Karpas-422 (cell line): ENCODE measurements around the gene PPM1L. TPM values are rescaled to one million over a fixed set of nuclear protein-coding genes. Genes with fewer than 3 reads are reported as not detected.

Source experiments
- DNase-seq: peaks from one replicate; pipeline ENCODE4 v3.0.0-alpha.2; 2015
- H2AFZ ChIP-seq: fragments of 200-600 bp; sonication (generic); 2 replicates; pipeline ENCODE4 v1.6.1; 2014; ENCODE audit warnings: antibody characterized with exemption, low read length, mixed read lengths
- H3K27ac ChIP-seq: fragments of 200-600 bp; sonication (generic); 2 replicates; pipeline ENCODE4 v1.5.1; 2014; ENCODE audit warnings: mild to moderate bottlenecking, low read length, moderate library complexity
- H3K27me3 ChIP-seq: fragments of 200-600 bp; sonication (generic); 2 replicates; pipeline ENCODE4 v1.6.1; 2014; ENCODE audit warnings: low read length, mixed read lengths
- H3K36me3 ChIP-seq: fragments of 200-600 bp; sonication (generic); 2 replicates; pipeline ENCODE4 v1.6.1; 2014; ENCODE audit warnings: low read length, mixed read lengths; ENCODE audit not compliant: insufficient read depth
- H3K4me1 ChIP-seq: fragments of 200-600 bp; sonication (generic); 2 replicates; pipeline ENCODE4 v1.6.1; 2014; ENCODE audit warnings: mild to moderate bottlenecking, low read length, mixed read lengths
- H3K4me2 ChIP-seq: fragments of 200-600 bp; sonication (generic); 2 replicates; pipeline ENCODE4 v1.6.1; 2014; ENCODE audit warnings: low read length, low read depth, mild to moderate bottlenecking; ENCODE audit not compliant: poor library complexity, severe bottlenecking
- H3K4me3 ChIP-seq: fragments of 200-600 bp; sonication (generic); 2 replicates; pipeline ENCODE4 v1.5.1; 2014; ENCODE audit warnings: mild to moderate bottlenecking, antibody characterized with exemption, low read length, mixed read lengths
- H3K79me2 ChIP-seq: fragments of 200-600 bp; sonication (generic); 2 replicates; pipeline ENCODE4 v1.6.1; 2014; ENCODE audit warnings: mild to moderate bottlenecking, low read length, mixed read lengths
- H3K9ac ChIP-seq: fragments of 200-600 bp; sonication (generic); 2 replicates; pipeline ENCODE4 v1.6.0; 2014; ENCODE audit warnings: low read length
- H3K9me2 ChIP-seq: fragments of 200-600 bp; sonication (generic), shearing (Covaris generic); replicated peaks from 2 replicates; pipeline ENCODE4 v1.6.0; 2014; ENCODE audit warnings: mild to moderate bottlenecking, low read length, moderate library complexity; ENCODE audit not compliant: insufficient read depth
- H3K9me3 ChIP-seq: fragments of 300-700, 200-600 bp; sonication (generic); 2 replicates; pipeline ENCODE4 v1.6.1; 2014; ENCODE audit warnings: low read length, mixed read lengths
- H4K20me1 ChIP-seq: fragments of 200-600 bp; sonication (generic); 2 replicates; pipeline ENCODE4 v1.6.1; 2014; ENCODE audit warnings: mild to moderate bottlenecking, antibody characterized with exemption, low read length, low read depth; ENCODE audit not compliant: insufficient read depth
- total RNA-seq: library from RNA; depleted of rRNA; stranded (reverse); fragments of >200 nt; shearing (Covaris generic); gene quantifications from 2 replicates; pipeline ENCODE4 v1.2.3, GENCODE V29; 2014; ENCODE audit warnings: low replicate concordance

The PPM1L gene
- total RNA-seq, 1 experiment from 2014 or later, result 1.8 TPM

DNA sequence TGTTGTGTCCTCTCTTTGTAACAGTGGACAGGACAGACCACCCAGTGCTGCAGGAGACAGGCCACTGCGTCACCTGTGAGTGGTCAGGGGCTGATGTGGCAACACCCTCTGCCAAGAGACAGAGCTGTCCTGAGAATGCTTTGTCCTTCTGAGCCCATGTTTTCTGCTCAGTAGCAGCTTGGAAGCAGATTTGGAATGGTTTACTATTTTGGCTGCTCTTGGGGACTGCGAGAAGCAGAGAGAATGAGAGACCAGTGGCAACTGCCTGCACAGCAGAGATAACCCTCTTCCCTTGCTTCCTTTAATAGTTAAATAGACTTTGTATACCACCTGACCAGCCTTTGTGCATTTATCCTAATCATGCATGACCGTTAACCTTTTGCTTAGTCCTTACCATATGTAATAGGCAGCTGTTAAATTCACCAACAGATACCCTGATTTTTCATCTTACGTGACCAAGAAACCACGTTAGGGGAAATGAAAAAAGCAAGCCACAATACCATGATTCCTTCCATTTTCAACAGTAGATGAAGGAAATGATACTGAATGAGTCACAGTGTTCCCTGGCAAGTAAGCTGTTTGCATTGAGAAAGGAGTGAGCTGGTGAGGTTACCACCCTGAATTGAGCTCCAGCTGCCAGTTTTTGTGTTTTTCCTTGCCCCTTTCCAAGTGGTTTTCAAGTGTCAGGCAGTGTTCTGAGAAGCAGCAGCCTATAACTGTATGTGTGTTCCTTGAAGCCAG lies 313.6 kb downstream of the PPM1L start:
- H3K9me2 ChIP-seq, result no peaks in the 10 kb centered on the region
- no peaks in the 10 kb centered on the region for H4K20me1 ChIP-seq
- no peaks in the 10 kb centered on the region for H3K36me3 ChIP-seq
- no peaks in the 10 kb centered on the region for H3K79me2 ChIP-seq
- H3K27ac ChIP-seq, result no peak overlapping the region
- no peaks in the 10 kb centered on the region for H3K27me3 ChIP-seq
- H3K4me1 ChIP-seq, result no peaks in the 10 kb centered on the region
- H3K4me2 ChIP-seq, result no peak overlapping the region
- no peak overlapping the region for H3K9ac ChIP-seq
- no peak for DNase-seq
- no peaks in the 10 kb centered on the region for H3K9me3 ChIP-seq
- no peak overlapping the region for H3K4me3 ChIP-seq
- H2AFZ ChIP-seq, result no peak overlapping the region

DNA sequence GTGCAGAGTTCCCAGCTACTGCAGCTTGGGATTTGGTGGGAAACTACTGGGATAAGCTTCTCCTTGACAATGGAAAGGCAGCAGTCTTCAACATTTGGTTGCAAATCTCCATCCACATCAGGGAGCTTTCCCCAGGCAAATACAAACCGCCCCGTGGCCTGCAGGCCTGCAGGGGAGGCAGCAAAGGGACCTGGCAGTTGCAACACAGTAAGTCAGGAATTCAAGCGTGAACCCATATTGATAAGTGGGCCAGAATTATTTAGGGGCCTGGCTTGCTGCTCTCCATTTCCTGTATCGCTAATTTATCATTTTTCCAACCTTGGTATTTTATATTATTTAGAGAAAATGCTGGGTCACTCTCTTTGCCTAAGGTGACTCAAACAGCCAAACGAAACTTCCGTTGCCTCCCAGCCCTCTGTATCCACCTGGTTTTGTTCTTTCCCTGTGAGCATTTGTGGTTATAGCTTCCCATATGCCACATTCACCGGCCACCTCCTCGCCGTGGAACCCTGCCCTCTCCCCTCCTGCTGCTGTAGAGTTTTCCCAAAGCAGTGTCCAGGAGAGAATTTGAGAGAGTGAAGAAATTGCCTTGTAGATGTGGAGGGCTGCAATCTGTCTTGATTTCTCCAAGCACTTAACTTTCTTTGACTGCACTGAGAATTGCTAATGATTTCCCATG lies 314.4 kb downstream of the PPM1L start:
- H2AFZ ChIP-seq, result no peak overlapping the region
- no peaks in the 10 kb centered on the region for H3K9me2 ChIP-seq
- H3K36me3 ChIP-seq, result no peaks in the 10 kb centered on the region
- H3K9me3 ChIP-seq, result no peaks in the 10 kb centered on the region
- DNase-seq, result no peak
- H3K4me1 ChIP-seq, result no peaks in the 10 kb centered on the region
- H4K20me1 ChIP-seq, result no peaks in the 10 kb centered on the region
- H3K4me3 ChIP-seq, result no peak overlapping the region
- H3K79me2 ChIP-seq, result no peaks in the 10 kb centered on the region
- no peak overlapping the region for H3K4me2 ChIP-seq
- no peak overlapping the region for H3K27ac ChIP-seq
- no peak overlapping the region for H3K9ac ChIP-seq
- H3K27me3 ChIP-seq, result no peaks in the 10 kb centered on the region

DNA sequence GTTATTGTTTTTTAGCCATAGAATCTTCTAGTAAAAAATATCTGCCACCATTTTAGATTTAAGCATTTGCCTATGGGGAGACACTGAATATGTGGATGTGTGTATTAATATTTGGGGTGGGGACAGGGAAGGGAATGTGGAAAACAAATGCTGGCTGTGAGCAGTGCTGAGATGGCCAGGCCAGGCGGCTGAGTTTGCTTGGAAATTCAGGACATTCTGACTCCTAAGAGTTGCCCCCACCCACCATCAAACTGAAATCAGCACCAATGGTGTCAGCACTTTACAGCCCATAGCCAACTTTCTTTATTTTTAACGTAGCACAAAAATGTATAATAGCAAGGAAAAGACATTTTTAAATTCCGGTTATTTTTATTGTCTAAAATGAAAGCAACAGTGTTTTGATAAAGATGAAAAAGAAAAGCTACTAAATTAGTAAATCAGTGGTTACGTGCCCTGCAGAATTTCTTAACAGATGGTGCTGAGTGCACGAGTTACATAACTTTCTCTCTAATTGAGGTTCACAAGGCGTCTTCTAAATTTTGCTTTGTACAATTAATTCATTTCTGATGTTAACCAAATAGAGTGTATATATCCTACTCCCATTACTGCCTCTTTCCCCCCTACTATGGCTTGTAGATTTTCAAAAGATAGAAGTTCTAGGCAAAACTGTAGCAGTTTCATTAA lies 315.1 kb downstream of the PPM1L start:
- DNase-seq, result no peak
- Histone ChIP-seq H2AFZ (no peak overlapping the region), H4K20me1 (no peaks in the 10 kb centered on the region), H3K4me3 (no peak overlapping the region), H3K9me3 (no peaks in the 10 kb centered on the region), H3K4me1 (no peaks in the 10 kb centered on the region), H3K9ac (no peak overlapping the region), H3K4me2 (no peak overlapping the region), H3K79me2 (no peaks in the 10 kb centered on the region), H3K27ac (no peak overlapping the region), H3K36me3 (no peaks in the 10 kb centered on the region), H3K27me3 (no peaks in the 10 kb centered on the region), H3K9me2 (no peaks in the 10 kb centered on the region)

DNA sequence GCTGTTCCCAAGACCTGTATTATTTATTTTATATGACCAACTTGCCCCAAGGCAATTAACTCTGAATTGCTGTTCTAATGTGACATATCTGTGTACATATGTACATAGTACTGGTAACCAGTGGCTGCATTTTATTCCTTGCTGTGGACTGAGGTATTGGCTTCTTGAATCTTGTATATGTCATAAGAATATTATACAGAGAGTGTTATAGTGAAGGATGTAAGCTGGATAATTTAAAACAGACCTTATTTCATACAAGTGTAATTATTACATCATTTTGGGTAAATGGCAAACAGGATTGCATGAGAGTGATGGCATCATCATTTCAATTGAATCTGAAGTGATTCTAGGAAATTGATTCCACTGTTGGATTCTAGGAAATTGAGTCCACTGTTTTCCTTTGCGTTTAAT lies 316.2 kb downstream of the PPM1L start:
- H4K20me1 ChIP-seq, result no peaks in the 10 kb centered on the region
- H3K79me2 ChIP-seq, result no peaks in the 10 kb centered on the region
- no peaks in the 10 kb centered on the region for H3K36me3 ChIP-seq
- no peak overlapping the region for H3K9ac ChIP-seq
- H3K4me2 ChIP-seq, result no peak overlapping the region
- H3K9me3 ChIP-seq, result no peaks in the 10 kb centered on the region
- H3K4me1 ChIP-seq, result no peaks in the 10 kb centered on the region
- no peak overlapping the region for H3K4me3 ChIP-seq
- no peak overlapping the region for H3K27ac ChIP-seq
- H3K9me2 ChIP-seq, result no peaks in the 10 kb centered on the region
- DNase-seq, result no peak
- H3K27me3 ChIP-seq, result no peaks in the 10 kb centered on the region
- no peak overlapping the region for H2AFZ ChIP-seq

DNA sequence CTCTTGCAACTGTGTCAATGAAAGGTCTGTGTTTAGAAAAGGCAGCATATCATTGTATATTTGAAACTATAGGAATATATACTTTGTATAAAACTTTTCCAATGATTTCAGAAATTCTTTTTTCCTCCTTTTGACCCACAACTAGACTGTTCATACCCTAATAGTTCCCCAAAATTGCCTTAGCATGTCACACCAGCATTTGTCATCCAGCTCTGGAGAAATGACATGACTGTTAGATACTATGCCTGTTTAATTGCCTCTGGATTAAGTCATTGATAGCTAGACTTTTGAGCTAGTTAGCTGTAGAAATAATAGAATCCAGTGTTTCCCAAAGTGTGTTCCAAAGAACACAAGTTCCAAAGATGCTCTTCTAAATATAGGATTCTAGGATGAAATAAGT lies 316.7 kb downstream of the PPM1L start:
- no peak for DNase-seq
- Histone ChIP-seq H2AFZ (no peak overlapping the region), H3K27ac (no peak overlapping the region), H4K20me1 (no peaks in the 10 kb centered on the region), H3K36me3 (no peaks in the 10 kb centered on the region), H3K4me2 (no peak overlapping the region), H3K79me2 (no peaks in the 10 kb centered on the region), H3K9me2 (no peaks in the 10 kb centered on the region), H3K27me3 (no peaks in the 10 kb centered on the region), H3K9me3 (no peaks in the 10 kb centered on the region), H3K4me3 (no peak overlapping the region), H3K9ac (no peak overlapping the region), H3K4me1 (no peaks in the 10 kb centered on the region)

DNA sequence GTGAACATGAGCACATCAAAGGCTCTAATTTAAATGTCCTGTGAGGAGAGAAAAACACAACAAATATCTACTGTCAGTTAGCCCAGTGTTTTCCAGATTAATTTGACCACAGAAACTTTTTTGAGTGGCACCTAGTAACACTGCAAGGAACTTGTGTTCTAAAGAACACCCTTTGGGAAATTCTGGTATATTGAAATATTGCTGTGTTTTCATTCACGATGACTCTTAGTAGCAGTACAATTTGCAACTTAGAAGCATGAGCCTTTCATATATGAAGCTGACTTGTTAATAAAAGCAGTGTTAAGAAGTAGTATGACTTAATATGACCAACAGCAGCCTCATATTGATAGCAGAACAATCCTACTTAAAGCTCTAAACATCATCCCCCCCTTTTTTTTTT lies 317.1 kb downstream of the PPM1L start:
- H3K4me1 ChIP-seq, result no peaks in the 10 kb centered on the region
- no peak overlapping the region for H3K9ac ChIP-seq
- H3K9me2 ChIP-seq, result no peaks in the 10 kb centered on the region

DNA sequence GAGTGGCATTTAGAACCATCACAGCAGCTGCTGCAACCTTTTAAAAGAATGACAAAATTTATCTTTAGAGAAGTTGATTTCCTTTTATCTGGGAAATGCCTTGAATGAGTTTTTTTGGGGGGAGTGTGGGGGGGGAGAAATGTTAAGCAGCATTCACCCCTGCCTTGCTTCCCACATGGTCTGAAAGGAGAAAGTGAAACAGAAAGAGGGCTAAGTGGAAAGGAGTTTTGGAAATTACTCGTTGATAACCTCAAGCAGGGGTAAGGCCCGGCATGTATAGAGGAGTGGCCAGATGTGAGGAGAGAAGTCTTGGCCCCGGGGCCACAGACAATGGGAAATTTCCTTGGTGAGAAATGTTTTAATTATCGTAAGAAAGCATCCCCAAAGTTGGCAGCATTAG lies 325.6 kb downstream of the PPM1L start:
- H3K79me2 ChIP-seq, result no peaks in the 10 kb centered on the region
- no peaks in the 10 kb centered on the region for H3K27me3 ChIP-seq
- no peak for DNase-seq
- no peak overlapping the region for H3K27ac ChIP-seq
- no peak overlapping the region for H2AFZ ChIP-seq
- no peak overlapping the region for H3K4me3 ChIP-seq
- H4K20me1 ChIP-seq, result no peaks in the 10 kb centered on the region
- no peak overlapping the region for H3K9ac ChIP-seq
- no peaks in the 10 kb centered on the region for H3K9me2 ChIP-seq
- H3K9me3 ChIP-seq, result no peaks in the 10 kb centered on the region
- no peaks in the 10 kb centered on the region for H3K4me1 ChIP-seq
- H3K36me3 ChIP-seq, result no peaks in the 10 kb centered on the region
- no peak overlapping the region for H3K4me2 ChIP-seq

More for the DNA sequence above, 317.1 kb downstream of the PPM1L start:
- H2AFZ ChIP-seq, result no peak overlapping the region
- no peak overlapping the region for H3K4me2 ChIP-seq
- DNase-seq, result no peak
- no peaks in the 10 kb centered on the region for H3K27me3 ChIP-seq
- H3K4me3 ChIP-seq, result no peak overlapping the region
- no peak overlapping the region for H3K27ac ChIP-seq
- H3K79me2 ChIP-seq, result no peaks in the 10 kb centered on the region
- no peaks in the 10 kb centered on the region for H4K20me1 ChIP-seq
- no peaks in the 10 kb centered on the region for H3K9me3 ChIP-seq
- no peaks in the 10 kb centered on the region for H3K36me3 ChIP-seq

DNA sequence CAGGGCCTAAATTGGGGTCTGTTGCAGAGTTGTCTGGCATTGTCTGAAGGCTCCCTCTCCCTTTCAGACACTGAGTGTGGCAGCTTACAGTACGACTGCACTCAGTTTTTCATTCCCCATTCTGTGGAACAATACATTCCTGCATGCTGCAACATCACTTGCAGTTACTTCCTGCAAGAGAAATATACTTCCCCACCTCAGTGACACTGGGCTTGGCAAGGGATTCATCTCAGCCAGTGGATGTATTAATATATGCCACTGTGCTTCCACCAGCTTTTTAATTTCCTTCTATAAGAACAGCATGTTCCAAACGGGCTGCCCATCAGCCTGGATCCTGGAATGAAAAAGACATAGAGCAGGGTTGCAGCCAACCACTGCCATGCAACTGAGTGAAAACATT lies 326.0 kb downstream of the PPM1L start:
- H3K9me3 ChIP-seq, result no peaks in the 10 kb centered on the region
- H3K4me2 ChIP-seq, result no peak overlapping the region
- no peaks in the 10 kb centered on the region for H4K20me1 ChIP-seq
- DNase-seq, result no peak
- H3K4me3 ChIP-seq, result no peak overlapping the region
- H3K27ac ChIP-seq, result no peak overlapping the region
- H3K27me3 ChIP-seq, result no peaks in the 10 kb centered on the region
- H3K4me1 ChIP-seq, result no peaks in the 10 kb centered on the region
- H3K9ac ChIP-seq, result no peak overlapping the region
- no peak overlapping the region for H2AFZ ChIP-seq
- no peaks in the 10 kb centered on the region for H3K9me2 ChIP-seq
- no peaks in the 10 kb centered on the region for H3K79me2 ChIP-seq
- no peaks in the 10 kb centered on the region for H3K36me3 ChIP-seq
